NCI-H1417 treated with DMSO at 0.1 percent for 48 hours (cell line): ENCODE measurements around the gene ITGBL1.

ENCODE experiments used
- DNase-seq: peaks from one replicate; lab custom pipeline; 2025; lab: John Stamatoyannopoulos, UW

The ITGBL1 gene, protein sequence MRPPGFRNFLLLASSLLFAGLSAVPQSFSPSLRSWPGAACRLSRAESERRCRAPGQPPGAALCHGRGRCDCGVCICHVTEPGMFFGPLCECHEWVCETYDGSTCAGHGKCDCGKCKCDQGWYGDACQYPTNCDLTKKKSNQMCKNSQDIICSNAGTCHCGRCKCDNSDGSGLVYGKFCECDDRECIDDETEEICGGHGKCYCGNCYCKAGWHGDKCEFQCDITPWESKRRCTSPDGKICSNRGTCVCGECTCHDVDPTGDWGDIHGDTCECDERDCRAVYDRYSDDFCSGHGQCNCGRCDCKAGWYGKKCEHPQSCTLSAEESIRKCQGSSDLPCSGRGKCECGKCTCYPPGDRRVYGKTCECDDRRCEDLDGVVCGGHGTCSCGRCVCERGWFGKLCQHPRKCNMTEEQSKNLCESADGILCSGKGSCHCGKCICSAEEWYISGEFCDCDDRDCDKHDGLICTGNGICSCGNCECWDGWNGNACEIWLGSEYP

GRCh38 chr13:101452519-101453485, at the start of gene ITGBL1:
Gene ITGBL1 (plus strand): TSS chr13:101452675. CDS start chr13:101452834, 159 bp downstream.
- DNase-seq, result no peak

GRCh38 chr13:101406791-101407190, 45.7 kb upstream of the ITGBL1 start:
- DNase-seq, result no peak

GRCh38 chr13:101408154-101408553, 44.3 kb upstream of the ITGBL1 start:
- DNase-seq, result no peak

DNA sequence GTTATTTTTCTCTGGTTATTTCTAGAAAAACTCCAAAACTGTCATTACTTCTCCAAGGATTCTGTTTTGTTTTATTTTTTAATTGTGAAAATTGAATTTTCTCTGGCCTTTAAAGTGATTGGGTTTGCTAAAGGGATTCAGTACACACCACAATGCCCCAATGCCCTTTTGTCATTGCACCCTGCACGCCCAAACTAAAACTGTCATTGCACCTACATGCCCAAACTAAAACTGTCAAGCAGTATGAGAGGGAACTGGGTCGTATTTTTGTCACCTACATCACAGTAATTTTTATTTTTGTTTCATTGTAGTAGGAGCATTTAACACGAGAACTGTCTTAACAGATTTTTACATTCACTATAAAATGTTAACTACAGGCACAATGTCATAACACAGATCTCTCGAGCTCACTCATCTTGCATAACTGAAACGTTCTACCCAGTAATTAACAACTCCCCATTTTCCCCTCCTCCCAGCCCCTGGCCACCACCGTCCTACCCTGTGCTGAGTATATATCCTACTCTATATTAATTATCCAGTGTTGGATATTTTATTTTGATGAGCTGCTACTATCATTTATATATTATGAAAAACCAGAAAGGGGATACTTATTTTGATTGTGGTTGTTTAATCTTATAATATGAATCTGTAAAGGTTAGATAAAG, 43.4 kb upstream of the ITGBL1 start:
- no peak for DNase-seq

DNA sequence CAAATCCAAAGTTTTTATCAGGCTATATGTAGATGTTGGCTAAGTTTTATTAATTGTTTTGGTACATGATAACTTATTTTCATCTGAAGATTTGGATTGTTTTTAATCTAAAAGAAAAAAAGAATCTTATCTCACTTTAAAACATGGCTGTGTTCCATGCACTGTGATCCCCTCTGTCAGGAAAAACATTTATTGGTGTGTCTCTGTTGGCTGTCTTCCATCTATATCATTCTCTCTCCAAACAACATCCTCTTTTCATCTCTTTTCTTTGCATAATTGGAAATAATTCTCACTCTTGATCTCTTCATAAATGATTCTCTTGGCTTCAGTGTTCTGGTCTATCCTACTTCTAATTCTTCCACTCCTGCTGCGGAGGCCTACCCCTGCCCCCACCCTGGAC, 40.4 kb upstream of the ITGBL1 start:
- no peak for DNase-seq

DNA sequence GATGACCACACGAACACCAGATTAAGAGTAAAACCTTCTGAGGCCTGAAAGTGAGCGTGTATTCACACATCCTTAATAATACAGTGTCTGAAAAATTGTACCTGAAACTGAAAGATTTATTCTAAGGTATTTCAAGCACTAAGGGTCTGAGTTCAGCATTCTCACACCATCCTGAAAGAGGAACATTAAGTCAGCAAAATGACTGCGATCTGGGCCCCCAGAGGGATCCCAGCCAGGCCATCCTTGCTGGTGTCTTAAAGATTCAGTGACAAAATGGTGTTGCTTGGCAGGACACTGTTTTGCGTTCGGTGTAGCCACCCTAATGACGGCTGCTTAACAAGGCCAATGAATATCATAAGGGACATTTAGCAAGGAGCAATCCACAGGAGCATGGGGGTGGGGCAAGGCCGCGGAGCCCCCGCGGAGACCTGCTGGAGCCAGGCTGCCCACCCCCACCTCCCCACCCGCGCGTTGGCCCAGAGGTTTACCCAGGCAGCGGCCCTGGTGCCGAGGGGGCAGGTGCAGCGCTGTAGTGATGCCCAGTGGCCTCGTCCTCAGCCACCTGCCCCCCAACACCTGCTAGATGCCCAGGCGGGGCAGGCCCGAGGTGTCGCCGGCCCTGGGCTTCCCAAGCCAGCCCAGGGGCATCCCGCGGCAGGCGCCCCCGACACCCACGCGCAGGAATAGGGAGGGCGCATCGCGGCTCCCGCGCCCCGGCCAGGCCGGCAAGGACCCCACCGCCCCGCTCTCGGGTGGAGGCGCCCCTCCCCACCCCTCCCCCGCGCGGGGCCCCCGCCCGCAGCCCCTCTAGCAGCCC, 36.9 kb upstream of the ITGBL1 start:
- peak; percentile 67 for DNase-seq

DNA sequence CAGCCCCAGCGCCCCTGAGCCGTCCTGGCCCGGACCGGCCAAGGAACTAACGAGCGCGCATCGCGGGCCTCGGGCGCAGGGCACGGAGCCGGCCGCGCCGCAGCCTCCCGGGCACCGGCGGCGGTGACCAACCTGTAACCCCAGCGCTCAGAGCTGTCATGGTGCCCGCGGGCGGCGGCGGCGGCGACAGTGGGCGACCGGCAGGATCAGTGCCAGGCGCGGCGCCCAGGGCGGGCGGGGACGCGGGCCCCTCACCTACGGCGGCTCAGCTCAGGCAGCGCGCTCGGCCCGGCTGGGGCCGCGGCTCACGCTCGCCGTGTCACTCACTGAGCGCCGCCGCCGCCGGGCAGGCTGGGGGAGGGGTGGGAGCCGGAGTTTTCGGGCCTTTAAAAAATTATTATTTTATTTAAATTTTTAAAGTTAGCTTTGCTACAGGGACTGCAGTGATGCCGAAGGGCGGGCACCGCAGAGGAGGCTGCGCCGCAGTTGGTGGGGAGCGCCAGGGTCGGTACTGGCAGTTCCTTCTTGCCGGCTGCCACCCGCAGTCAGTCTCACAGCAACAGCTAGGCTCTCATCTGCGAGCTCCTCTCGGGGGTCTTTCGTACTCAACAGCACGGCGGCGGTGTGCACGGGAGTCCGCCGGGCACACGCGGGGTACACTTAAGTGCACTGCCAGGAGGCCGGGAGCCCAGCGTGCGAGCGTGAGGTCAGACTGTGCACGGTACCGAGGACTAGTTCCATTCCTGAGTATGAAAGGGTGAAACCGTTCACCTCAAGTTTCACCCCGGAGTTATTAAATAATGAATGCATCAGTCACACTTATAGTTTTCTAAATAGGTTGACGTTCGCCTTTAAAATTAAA, 36.1 kb upstream of the ITGBL1 start, which contains the start of gene NALCN:
Gene NALCN (minus strand): TSS at position 328 of the 862 bp plus-strand sequence. CDS start 17,382 bp downstream, outside the sequence.
- peak; percentile 26 for DNase-seq

DNA sequence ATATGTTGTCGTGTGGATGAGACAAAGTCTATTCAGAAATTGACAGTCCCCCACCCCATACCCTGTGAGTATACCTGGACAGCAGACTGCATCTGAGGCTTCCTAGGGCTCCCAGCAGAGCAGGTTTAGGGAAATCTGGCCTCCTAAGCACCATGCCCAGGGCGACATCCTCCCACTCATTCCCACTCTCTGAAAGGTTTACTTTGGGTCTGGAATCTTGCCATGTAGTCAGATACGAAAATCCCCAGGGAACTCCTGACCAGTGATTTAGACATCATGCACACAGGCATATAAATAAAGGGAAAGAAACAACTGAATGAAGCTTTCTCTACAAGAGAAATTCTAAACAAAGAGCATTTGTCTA, 35.5 kb upstream of the ITGBL1 start:
- peak; percentile 56 for DNase-seq

GRCh38 chr13:101417501-101417900, 35.0 kb upstream of the ITGBL1 start:
- no peak for DNase-seq

DNA sequence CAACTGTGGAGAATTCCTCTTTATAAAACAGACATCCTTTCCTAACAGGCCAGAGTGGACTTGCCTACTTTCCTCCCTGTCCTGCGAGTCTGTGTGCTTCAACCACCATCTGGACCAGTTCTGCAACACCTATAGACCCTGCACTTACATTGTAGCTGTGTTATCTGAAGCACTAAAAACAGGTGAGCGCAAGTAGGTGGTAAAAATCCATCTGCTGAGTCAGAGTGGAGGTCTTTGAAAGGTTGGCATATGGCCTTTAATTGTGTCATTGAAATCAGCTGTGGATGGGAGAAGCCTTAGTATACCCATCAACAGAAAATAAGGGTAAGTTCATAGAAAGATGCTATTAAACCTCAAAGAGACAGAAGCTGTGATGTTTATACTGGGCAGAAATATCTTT, 28.6 kb upstream of the ITGBL1 start:
- DNase-seq, result no peak

- DNase-seq, result no peak
Observed at GRCh38 chr13:101424381-101425155, 27.9 kb upstream of the ITGBL1 start.

GRCh38 chr13:101425156-101425471, 27.4 kb upstream of the ITGBL1 start:
- no peak for DNase-seq

- no peak for DNase-seq
Observed at GRCh38 chr13:101425623-101426022, 26.9 kb upstream of the ITGBL1 start.

- DNase-seq, result no peak
Observed at GRCh38 chr13:101429733-101430132, 22.7 kb upstream of the ITGBL1 start.

- DNase-seq, result no peak
Observed at GRCh38 chr13:101433895-101434294, 18.6 kb upstream of the ITGBL1 start.

GRCh38 chr13:101434486-101434885, 18.0 kb upstream of the ITGBL1 start:
- no peak for DNase-seq

- no peak for DNase-seq
Observed at GRCh38 chr13:101447852-101448251, 4.6 kb upstream of the ITGBL1 start.

DNA sequence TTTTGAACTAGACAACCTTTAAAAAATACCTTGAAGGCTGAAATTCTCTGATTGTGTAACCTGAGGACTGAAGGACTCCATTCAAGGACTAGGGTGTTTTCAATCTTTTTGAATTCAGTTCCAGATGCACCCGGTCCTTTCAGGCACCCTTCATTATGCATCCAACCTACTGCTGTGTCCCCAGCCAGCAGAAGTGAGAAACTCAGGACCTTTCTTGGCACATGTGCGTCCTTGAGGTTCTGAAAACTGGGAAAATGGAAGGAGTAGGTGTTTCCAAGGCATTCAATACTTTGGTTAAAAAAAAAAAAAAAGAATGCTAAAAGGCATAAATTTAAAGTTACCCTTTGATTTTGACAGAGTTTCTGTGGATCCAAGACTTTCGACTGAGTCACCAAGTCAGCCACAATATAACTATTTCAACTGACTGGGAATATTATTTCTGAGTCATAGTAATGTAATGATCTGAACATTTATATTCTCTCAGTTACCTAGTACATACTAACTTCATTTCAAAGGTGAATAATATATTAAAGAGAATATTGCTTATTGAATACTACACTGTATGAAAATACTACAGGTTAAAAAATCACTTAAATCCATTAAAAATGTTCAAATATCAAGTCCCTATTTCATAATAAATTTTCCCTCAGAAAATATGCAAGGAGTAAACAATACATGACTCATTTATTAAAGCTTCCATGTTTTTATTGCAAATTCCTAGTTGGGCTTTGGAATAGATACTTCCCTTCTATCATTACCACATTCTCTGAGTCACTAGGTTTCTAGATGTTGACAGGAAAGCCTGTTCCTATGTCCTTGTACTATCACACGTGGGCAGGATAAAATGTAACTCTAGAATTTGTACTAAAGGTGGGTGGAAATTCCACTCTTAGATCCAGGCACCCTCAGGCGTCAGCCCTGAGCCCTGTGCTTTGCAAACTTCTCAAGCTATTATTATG, 2.4 kb upstream of the ITGBL1 start:
- no peak for DNase-seq
